ENCODE data around the gene CNTNAP2. TPM values are rescaled to one million over a fixed set of nuclear protein-coding genes. Genes with fewer than 3 reads are reported as not detected.

CNTNAP2 gene
- total and polyA plus RNA-seq, 2 experiments from 2014 or later = not detected

GRCh38 chr7:146494952-146495596 lies 378.5 kb downstream of the CNTNAP2 start:
- Histone ChIP-seq H4K20me1 (ENCODE audit: insufficient read depth) (no peaks in the 10 kb centered on the region), H3K36me3 (ENCODE audit: low read depth) (no peaks in the 10 kb centered on the region), H2AFZ (no peak overlapping the region), H3K4me2 (ENCODE audit: unreplicated experiment) (no peak overlapping the region), H3K4me3 (no peak overlapping the region), H3K27me3 (replicated peaks; ENCODE audit: insufficient read depth) (no peaks in the 10 kb centered on the region), H3K79me2 (ENCODE audit: insufficient read depth) (no peaks in the 10 kb centered on the region), H3K9me3 (ENCODE audit: low read depth) (peaks cover 2% of the 10 kb centered on the region), H3F3A (ENCODE audit: insufficient read depth) (no peaks in the 10 kb centered on the region), H3K4me1 (ENCODE audit: insufficient read depth) (no peaks in the 10 kb centered on the region), H3K27ac (no peak overlapping the region), H3K9ac (no peak overlapping the region), H3K9me2 (ENCODE audit: insufficient read depth) (no peaks in the 10 kb centered on the region)
- no peak for DNase-seq
- in situ Hi-C loops (cut with MboI) = no loop called here
- WGBS, 2 experiments (ENCODE audit: low coverage in 1 of 2, low lambda C conversion rate in 2 of 2, missing lambda C conversion rate in 2 of 2) = 9 to 11% methylated on average over 6 of the region's 6 CpGs
- TF ChIP-seq EZH2phosphoT487 (IDR thresholded peaks at IDR 0.05; ENCODE audit: insufficient read depth, low read depth) = no peak
- TF ChIP-seq EZH2 (IDR thresholded peaks at IDR 0.05; ENCODE audit: insufficient read depth, poor library complexity, severe bottlenecking) = no peak

- in situ Hi-C loops (cut with MboI) = no loop called here
- H3K9me2 ChIP-seq (ENCODE audit: insufficient read depth) = no peaks in the 10 kb centered on the region
- no peaks in the 10 kb centered on the region for H4K20me1 ChIP-seq (ENCODE audit: insufficient read depth)
- no peak overlapping the region for H3K4me2 ChIP-seq (ENCODE audit: unreplicated experiment)
- H3K27ac ChIP-seq = no peak overlapping the region
- H3K36me3 ChIP-seq (ENCODE audit: low read depth) = no peaks in the 10 kb centered on the region
- no peak overlapping the region for H3K4me3 ChIP-seq
- WGBS, 2 experiments (ENCODE audit: low coverage in 1 of 2, low lambda C conversion rate in 2 of 2, missing lambda C conversion rate in 2 of 2) = 1 to 7% methylated on average over 2 of the region's 2 CpGs
- no peak overlapping the region for H3K9ac ChIP-seq
- H3K27me3 ChIP-seq (replicated peaks; ENCODE audit: insufficient read depth) = no peaks in the 10 kb centered on the region
- no peaks in the 10 kb centered on the region for H3K9me3 ChIP-seq (ENCODE audit: low read depth)
- no peak for TF ChIP-seq EZH2 (IDR thresholded peaks at IDR 0.05; ENCODE audit: insufficient read depth, poor library complexity, severe bottlenecking)
- no peak for TF ChIP-seq EZH2phosphoT487 (IDR thresholded peaks at IDR 0.05; ENCODE audit: insufficient read depth, low read depth)
- H3K4me1 ChIP-seq (ENCODE audit: insufficient read depth) = no peaks in the 10 kb centered on the region
- H2AFZ ChIP-seq = no peak overlapping the region
- H3F3A ChIP-seq (ENCODE audit: insufficient read depth) = no peaks in the 10 kb centered on the region
- no peak for DNase-seq
- H3K79me2 ChIP-seq (ENCODE audit: insufficient read depth) = no peaks in the 10 kb centered on the region
These were observed 380.1 kb downstream of the CNTNAP2 start for GRCh38 chr7:146496657-146497056.

- Histone ChIP-seq H3K4me2 (ENCODE audit: unreplicated experiment) (no peak overlapping the region), H3F3A (ENCODE audit: insufficient read depth) (no peaks in the 10 kb centered on the region), H3K4me3 (no peak overlapping the region), H3K27ac (no peak overlapping the region), H3K9me2 (ENCODE audit: insufficient read depth) (no peaks in the 10 kb centered on the region), H2AFZ (no peak overlapping the region), H3K9me3 (ENCODE audit: low read depth) (no peaks in the 10 kb centered on the region), H3K9ac (no peak overlapping the region), H3K79me2 (ENCODE audit: insufficient read depth) (no peaks in the 10 kb centered on the region), H3K36me3 (ENCODE audit: low read depth) (no peaks in the 10 kb centered on the region), H3K4me1 (ENCODE audit: insufficient read depth) (no peaks in the 10 kb centered on the region), H4K20me1 (ENCODE audit: insufficient read depth) (no peaks in the 10 kb centered on the region), H3K27me3 (replicated peaks; ENCODE audit: insufficient read depth) (no peaks in the 10 kb centered on the region)
- TF ChIP-seq EZH2phosphoT487 (IDR thresholded peaks at IDR 0.05; ENCODE audit: insufficient read depth, low read depth) (no peak), EZH2 (IDR thresholded peaks at IDR 0.05; ENCODE audit: insufficient read depth, poor library complexity, severe bottlenecking) (no peak)
- WGBS, 2 experiments (ENCODE audit: low coverage in 1 of 2, low lambda C conversion rate in 2 of 2, missing lambda C conversion rate in 2 of 2) = 5 to 8% methylated on average over 2 of the region's 2 CpGs
- no peak for DNase-seq
- in situ Hi-C loops (cut with MboI) = no loop called here
These were observed 383.4 kb downstream of the CNTNAP2 start for GRCh38 chr7:146499970-146500369.

GRCh38 chr7:146503844-146504243 lies 387.2 kb downstream of the CNTNAP2 start:
- TF ChIP-seq EZH2 (IDR thresholded peaks at IDR 0.05; ENCODE audit: insufficient read depth, poor library complexity, severe bottlenecking) = no peak
- H3K27ac ChIP-seq = no peak overlapping the region
- no peak overlapping the region for H2AFZ ChIP-seq
- no peaks in the 10 kb centered on the region for H3K27me3 ChIP-seq (replicated peaks; ENCODE audit: insufficient read depth)
- H4K20me1 ChIP-seq (ENCODE audit: insufficient read depth) = no peaks in the 10 kb centered on the region
- in situ Hi-C loops (cut with MboI) = no loop called here
- H3K36me3 ChIP-seq (ENCODE audit: low read depth) = no peaks in the 10 kb centered on the region
- H3K4me2 ChIP-seq (ENCODE audit: unreplicated experiment) = no peak overlapping the region
- H3K9me3 ChIP-seq (ENCODE audit: low read depth) = no peaks in the 10 kb centered on the region
- H3K79me2 ChIP-seq (ENCODE audit: insufficient read depth) = no peaks in the 10 kb centered on the region
- 37 to 59% methylated on average over 5 of the region's 5 CpGs for WGBS, 2 experiments (ENCODE audit: low coverage in 1 of 2, low lambda C conversion rate in 2 of 2, missing lambda C conversion rate in 2 of 2)
- no peak for DNase-seq
- no peaks in the 10 kb centered on the region for H3F3A ChIP-seq (ENCODE audit: insufficient read depth)
- H3K4me1 ChIP-seq (ENCODE audit: insufficient read depth) = no peaks in the 10 kb centered on the region
- H3K4me3 ChIP-seq = no peak overlapping the region
- no peak overlapping the region for H3K9ac ChIP-seq
- no peaks in the 10 kb centered on the region for H3K9me2 ChIP-seq (ENCODE audit: insufficient read depth)

All from GM23248 (cell line).